ENCODE results near the gene LPCAT1. TPM values are rescaled to one million over a fixed set of nuclear protein-coding genes. Genes with fewer than 3 reads are reported as not detected.

The LPCAT1 gene
- total and polyA plus RNA-seq, 8 donors: 5.2 to 229 (median 14.4) TPM

DNA sequence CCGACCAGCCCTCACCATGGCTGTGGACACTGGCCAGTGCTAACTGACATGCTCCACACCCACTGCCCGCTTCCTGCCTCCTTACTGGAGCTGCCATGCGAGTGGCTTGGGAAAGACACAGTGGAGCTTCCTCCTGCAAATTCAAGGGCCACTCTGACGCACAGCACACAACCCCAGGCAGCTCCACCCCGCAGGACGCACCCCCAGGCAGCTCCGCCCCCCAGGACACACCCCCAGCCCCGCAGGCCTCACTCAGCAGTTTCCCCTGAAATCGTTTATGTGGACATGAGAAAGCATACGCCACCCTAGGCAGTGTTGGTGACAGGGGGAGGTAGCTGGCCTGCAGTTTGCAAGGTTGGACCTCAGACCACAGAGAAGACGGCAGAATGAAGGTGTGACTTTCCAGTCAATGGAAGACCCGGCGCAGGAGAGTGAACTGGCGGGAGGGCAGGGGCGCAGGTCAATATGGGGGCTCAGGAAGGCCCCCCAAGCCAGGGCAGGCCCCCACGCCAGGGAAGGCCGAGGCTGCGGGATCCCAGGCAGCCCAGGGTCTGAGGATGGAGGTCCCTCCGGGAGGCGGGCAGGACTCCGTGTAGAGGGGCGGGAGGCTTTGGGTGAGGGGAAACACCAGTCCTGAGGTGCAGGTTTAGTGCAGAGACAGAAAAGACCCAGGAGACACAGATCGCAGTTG lies 21.6 kb downstream of the LPCAT1 start:
- DNase-seq: peak; percentile 33 to 67
- Histone ChIP-seq H3K36me3 (peaks cover 0 to 21% (median 7%) of the 10 kb centered on the region in 4 donors), H3K27ac (peak overlapping the region in 2 of 5 donors; percentile 34 to 41), H3K4me3 (no peak overlapping the region), H3K4me1 (peaks cover 13 to 71% (median 53%) of the 10 kb centered on the region in 4 donors), H3K27me3 (no peaks in the 10 kb centered on the region), H3K9me3 (no peaks in the 10 kb centered on the region)
- intact Hi-C loops (cut with DNase I; ENCODE audit: low total_unique reads): no loop called here
- WGBS, 5 donors: 80 to 82% (median 81%) methylated on average over 19 to 23 of the region's 23 CpGs
- no peak for TF ChIP-seq EP300 (IDR thresholded peaks at IDR 0.05)
- TF ChIP-seq CTCF (IDR thresholded peaks at IDR 0.05): no peak
- TF ChIP-seq POLR2A (IDR thresholded peaks at IDR 0.05): no peak
- no peak for TF ChIP-seq POLR2AphosphoS5 (IDR thresholded peaks at IDR 0.05)

DNA sequence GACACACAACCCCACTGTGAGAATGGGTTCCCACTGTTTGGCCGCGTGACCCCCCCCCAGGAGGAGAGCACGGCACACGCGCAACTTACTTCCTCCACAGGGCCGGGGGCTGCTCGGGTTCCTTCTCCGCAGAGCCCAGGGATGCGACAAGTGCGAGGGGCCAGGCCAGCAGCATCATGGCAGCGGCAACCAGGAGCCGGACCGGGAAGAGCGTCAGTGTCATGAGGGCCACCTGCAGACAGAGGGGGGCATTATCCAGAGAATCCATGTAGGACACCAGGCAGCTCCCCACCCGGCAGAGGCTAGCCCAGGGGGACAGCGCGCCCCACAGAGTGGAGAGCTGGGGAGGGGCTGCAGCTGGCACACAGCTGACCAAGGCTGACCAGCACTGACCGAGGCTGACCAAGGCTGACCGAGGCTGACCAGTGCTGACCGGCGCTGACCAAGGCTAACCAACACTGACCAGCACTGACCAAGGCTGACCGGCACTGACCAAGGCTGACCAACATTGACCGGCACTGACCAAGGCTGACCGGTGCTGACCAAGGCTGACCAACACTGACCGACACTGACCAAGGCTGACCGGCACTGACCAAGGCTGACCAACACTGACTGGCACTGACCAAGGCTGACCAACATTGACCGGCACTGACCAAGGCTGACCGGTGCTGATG lies 22.3 kb downstream of the LPCAT1 start:
- Histone ChIP-seq H3K36me3 (peaks cover 0 to 24% (median 9%) of the 10 kb centered on the region in 4 donors), H3K27me3 (no peaks in the 10 kb centered on the region), H3K4me1 (peaks cover 13 to 78% (median 53%) of the 10 kb centered on the region in 4 donors), H3K9me3 (no peaks in the 10 kb centered on the region), H3K4me3 (no peak overlapping the region), H3K27ac (peak overlapping the region in 1 of 5 donors; percentile 34)
- intact Hi-C loops (cut with DNase I; ENCODE audit: low total_unique reads): no loop called here
- 95 to 97% (median 96%) methylated on average over 14 to 28 of the region's 28 CpGs for WGBS, 5 donors
- TF ChIP-seq CTCF (IDR thresholded peaks at IDR 0.05) (no peak), POLR2A (IDR thresholded peaks at IDR 0.05) (no peak), EP300 (IDR thresholded peaks at IDR 0.05) (no peak), POLR2AphosphoS5 (IDR thresholded peaks at IDR 0.05) (no peak)
- DNase-seq: no peak

DNA sequence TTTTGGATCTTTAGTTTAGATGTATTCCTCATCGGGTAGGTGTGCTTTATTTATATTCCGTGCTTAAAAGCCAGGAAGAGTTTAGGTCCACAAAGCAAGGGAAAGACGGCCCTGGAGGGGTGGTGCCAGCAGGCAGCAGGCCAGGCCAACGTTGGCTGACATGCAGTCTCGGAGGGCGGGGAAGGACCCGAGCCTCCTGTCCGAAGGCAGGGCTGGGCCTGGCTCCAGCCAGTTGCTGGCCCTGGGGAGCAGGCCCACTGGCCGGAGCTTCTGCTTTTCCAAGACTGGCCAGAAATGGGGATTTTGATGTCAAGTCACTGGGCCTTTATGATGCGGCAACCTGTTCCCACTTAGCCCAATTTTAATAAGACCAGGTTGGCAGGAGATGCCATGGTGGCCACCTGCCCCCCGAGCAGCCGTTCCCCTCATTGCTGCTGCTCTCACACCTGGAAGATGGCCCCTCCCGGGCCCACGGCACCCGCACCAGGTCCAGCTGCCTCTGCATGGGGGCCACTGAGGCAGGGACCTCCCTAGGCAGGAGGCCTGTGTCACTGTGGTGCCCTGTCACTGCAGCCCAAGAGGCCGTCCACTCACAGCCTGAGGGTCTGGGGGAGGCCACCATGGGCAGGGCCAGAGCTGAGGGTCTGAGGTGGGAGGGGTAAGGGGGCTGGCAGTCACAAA lies 23.2 kb downstream of the LPCAT1 start:
- 35 to 50% (median 47%) methylated on average over 12 to 16 of the region's 16 CpGs for WGBS, 5 donors
- Histone ChIP-seq H3K36me3 (peaks cover 0 to 27% (median 9%) of the 10 kb centered on the region in 4 donors), H3K4me1 (peaks cover 13 to 72% (median 47%) of the 10 kb centered on the region in 4 donors), H3K9me3 (no peaks in the 10 kb centered on the region), H3K27me3 (no peaks in the 10 kb centered on the region), H3K4me3 (no peak overlapping the region), H3K27ac (peak overlapping the region in 2 of 5 donors; percentile 34 to 38)
- peak; percentile 70 to 71 for DNase-seq
- TF ChIP-seq EP300 (IDR thresholded peaks at IDR 0.05) (no peak), CTCF (IDR thresholded peaks at IDR 0.05) (no peak), POLR2A (IDR thresholded peaks at IDR 0.05) (no peak), POLR2AphosphoS5 (IDR thresholded peaks at IDR 0.05) (peak in 1 of 3 donors; percentile 41)
- intact Hi-C loops (cut with DNase I; ENCODE audit: low total_unique reads): no loop called here

- WGBS, 5 donors: 41 to 65% (median 52%) methylated on average over 10 of the region's 10 CpGs
- intact Hi-C loops (cut with DNase I; ENCODE audit: low total_unique reads): no loop called here
- H3K4me1 ChIP-seq: peaks cover 13 to 67% (median 43%) of the 10 kb centered on the region in 4 donors
- no peak overlapping the region for H3K4me3 ChIP-seq
- H3K9me3 ChIP-seq: no peaks in the 10 kb centered on the region
- DNase-seq: no peak
- no peak for TF ChIP-seq CTCF (IDR thresholded peaks at IDR 0.05)
- no peaks in the 10 kb centered on the region for H3K27me3 ChIP-seq
- H3K36me3 ChIP-seq: peaks cover 0 to 34% (median 11%) of the 10 kb centered on the region in 4 donors
- peak overlapping the region in 1 of 5 donors; percentile 34 for H3K27ac ChIP-seq
These were observed 23.9 kb downstream of the LPCAT1 start for GRCh38 chr5:1499851-1500250.

All from stomach (tissue), 9 donors.